OCI-LY7 (cell line): Measurements from ENCODE around the gene STBD1. TPM values are rescaled to one million over a fixed set of nuclear protein-coding genes. Genes with fewer than 3 reads are reported as not detected.

Experiments
- BruUV-seq: library from RNA; stranded (reverse); fragments of 400-500 nt; replicated peaks from 2 replicates; lab custom pipeline; 2021; lab: Mats Ljungman, UMichigan
- CTCF ChIA-PET: fragments of 300-600 bp; sonication (Branson Sonifier 250); formaldehyde crosslinking; loops from one replicate; lab custom pipeline; 2022; ENCODE audit warnings: antibody characterized with exemption; ENCODE audit not compliant: unreplicated experiment; lab: Charles Lee
- POLR2A ChIA-PET: fragments of 300-600 bp; sonication (Branson Sonifier 250); formaldehyde crosslinking; loops from one replicate; lab custom pipeline; 2022; ENCODE audit warnings: antibody characterized with exemption; lab: Charles Lee
- DNase-seq: peaks from one replicate; pipeline ENCODE4 v3.0.0-alpha.2; 2015; ENCODE audit warnings: low spot score
- H2AFZ ChIP-seq: fragments of 200-600 bp; sonication (generic), shearing (Covaris generic); 2 replicates; pipeline ENCODE4 v1.6.1; 2014; ENCODE audit warnings: mild to moderate bottlenecking, antibody characterized with exemption, low read length, moderate library complexity
- H3K27ac ChIP-seq: fragments of 200-600 bp; sonication (generic); 2 replicates; pipeline ENCODE4 v1.5.1; 2014; ENCODE audit warnings: mixed run types, low read depth, mild to moderate bottlenecking, moderate library complexity, low read length, inconsistent platforms; ENCODE audit not compliant: poor library complexity, severe bottlenecking
- H3K36me3 ChIP-seq: fragments of 200-600 bp; sonication (generic); 2 replicates; pipeline ENCODE4 v1.6.1; 2014; ENCODE audit warnings: mild to moderate bottlenecking, antibody characterized with exemption, low read length, moderate library complexity, mixed read lengths; ENCODE audit not compliant: insufficient read depth
- H3K4me1 ChIP-seq: fragments of 200-600 bp; sonication (generic); 2 replicates; pipeline ENCODE4 v1.5.1; 2014; ENCODE audit warnings: mild to moderate bottlenecking, low read length; ENCODE audit not compliant: insufficient read depth, poor library complexity, severe bottlenecking
- H3K4me2 ChIP-seq: fragments of 200-600 bp; sonication (generic); 2 replicates; pipeline ENCODE4 v1.6.1; 2014; ENCODE audit warnings: mild to moderate bottlenecking, low read length
- H3K4me3 ChIP-seq: fragments of 200-600 bp; sonication (generic); 2 replicates; pipeline ENCODE4 v1.5.1; 2014; ENCODE audit warnings: mild to moderate bottlenecking, low read depth, low read length; ENCODE audit not compliant: poor library complexity, severe bottlenecking
- H3K79me2 ChIP-seq: fragments of 200-600 bp; sonication (generic); 2 replicates; pipeline ENCODE4 v1.6.1; 2016; ENCODE audit warnings: low read depth, mild to moderate bottlenecking, low read length, moderate library complexity, mixed read lengths; ENCODE audit not compliant: insufficient read depth
- H3K9me2 ChIP-seq: fragments of 200-600 bp; sonication (generic); 2 replicates; pipeline ENCODE4 v1.6.1; 2016; ENCODE audit warnings: mild to moderate bottlenecking, low read length, mixed read lengths; ENCODE audit not compliant: insufficient read depth
- H3K9me3 ChIP-seq: fragments of 200-600 bp; sonication (generic); 2 replicates; pipeline ENCODE4 v1.6.1; 2014; ENCODE audit warnings: mild to moderate bottlenecking, mixed run types, low read length, mixed read lengths
- H4K20me1 ChIP-seq: fragments of 200-600 bp; sonication (generic); 2 replicates; pipeline ENCODE4 v1.6.1; 2014; ENCODE audit warnings: mild to moderate bottlenecking, antibody characterized with exemption, low read length, moderate library complexity, mixed read lengths; ENCODE audit not compliant: insufficient read depth
- EZH2phosphoT487 ChIP-seq: fragments of 200-600 bp; sonication (generic); IDR thresholded peaks from 2 replicates; pipeline ENCODE4 v1.6.1; 2018; ENCODE audit warnings: low read depth, borderline replicate concordance, mild to moderate bottlenecking, mixed run types, antibody characterized with exemption, low read length, moderate library complexity, mixed read lengths
- intact Hi-C: fragments of 100-400 bp; cut with micrococcal nuclease; formaldehyde crosslinking; loops from one replicate; pipeline ENCODE4 v1.10.0; 2022; ENCODE audit not compliant: unreplicated experiment
- total RNA-seq, 2 experiments: library from RNA; depleted of rRNA in 1 of 2; stranded (reverse); fragments of >200 nt in 1 of 2; shearing (Covaris generic) in 1 of 2; gene quantifications; 2 replicates each; pipeline ENCODE4 v1.2.3, GENCODE V29; 2014 to 2022
- TF ChIP-seq, protein P1 (sequence below): fragments of 200-600 bp; sonication (generic); conservative IDR thresholded peaks from 2 replicates; pipeline ENCODE4 v1.5.1; 2014; ENCODE audit warnings: mild to moderate bottlenecking, antibody characterized with exemption, low read length, moderate library complexity, mixed read lengths

Gene STBD1
- total RNA-seq, 2 experiments from 2014 or later: not detected

GRCh38 chr4:76334885-76335284, 28.4 kb downstream of the STBD1 start:
- DNase-seq: no peak
- no TSS peak for BruUV-seq
- intact Hi-C loops: no loop called here
- ChIA-PET POLR2A (interaction anchor here (1.0 kb wide), 1 partner anchor 16 kb away, joined by 3 read pairs; no protein-coding TSS in a partner anchor), CTCF (no interaction called here)
- no peak overlapping the region for H3K4me3 ChIP-seq
- H3K79me2 ChIP-seq: no peaks in the 10 kb centered on the region
- H3K9me3 ChIP-seq: no peaks in the 10 kb centered on the region
- TF ChIP-seq, protein P1, sequence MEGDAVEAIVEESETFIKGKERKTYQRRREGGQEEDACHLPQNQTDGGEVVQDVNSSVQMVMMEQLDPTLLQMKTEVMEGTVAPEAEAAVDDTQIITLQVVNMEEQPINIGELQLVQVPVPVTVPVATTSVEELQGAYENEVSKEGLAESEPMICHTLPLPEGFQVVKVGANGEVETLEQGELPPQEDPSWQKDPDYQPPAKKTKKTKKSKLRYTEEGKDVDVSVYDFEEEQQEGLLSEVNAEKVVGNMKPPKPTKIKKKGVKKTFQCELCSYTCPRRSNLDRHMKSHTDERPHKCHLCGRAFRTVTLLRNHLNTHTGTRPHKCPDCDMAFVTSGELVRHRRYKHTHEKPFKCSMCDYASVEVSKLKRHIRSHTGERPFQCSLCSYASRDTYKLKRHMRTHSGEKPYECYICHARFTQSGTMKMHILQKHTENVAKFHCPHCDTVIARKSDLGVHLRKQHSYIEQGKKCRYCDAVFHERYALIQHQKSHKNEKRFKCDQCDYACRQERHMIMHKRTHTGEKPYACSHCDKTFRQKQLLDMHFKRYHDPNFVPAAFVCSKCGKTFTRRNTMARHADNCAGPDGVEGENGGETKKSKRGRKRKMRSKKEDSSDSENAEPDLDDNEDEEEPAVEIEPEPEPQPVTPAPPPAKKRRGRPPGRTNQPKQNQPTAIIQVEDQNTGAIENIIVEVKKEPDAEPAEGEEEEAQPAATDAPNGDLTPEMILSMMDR: no peak
- no peak for TF ChIP-seq EZH2phosphoT487
- no peaks in the 10 kb centered on the region for H3K4me1 ChIP-seq
- no peak overlapping the region for H2AFZ ChIP-seq
- H4K20me1 ChIP-seq: no peaks in the 10 kb centered on the region
- no peak overlapping the region for H3K27ac ChIP-seq
- no peaks in the 10 kb centered on the region for H3K9me2 ChIP-seq
- H3K4me2 ChIP-seq: no peak overlapping the region
- H3K36me3 ChIP-seq: no peaks in the 10 kb centered on the region

- no TSS peak for BruUV-seq
- TF ChIP-seq EZH2phosphoT487: no peak
- TF ChIP-seq, protein P1: no peak
- Histone ChIP-seq H3K27ac (no peak overlapping the region), H3K4me3 (no peak overlapping the region), H3K36me3 (no peaks in the 10 kb centered on the region), H3K4me2 (no peak overlapping the region), H3K9me2 (no peaks in the 10 kb centered on the region), H3K9me3 (no peaks in the 10 kb centered on the region), H2AFZ (no peak overlapping the region), H3K79me2 (no peaks in the 10 kb centered on the region), H4K20me1 (no peaks in the 10 kb centered on the region), H3K4me1 (no peaks in the 10 kb centered on the region)
- POLR2A ChIA-PET: no interaction called here
- no peak for DNase-seq
- CTCF ChIA-PET: no interaction called here
- intact Hi-C loops: no loop called here
Observed at GRCh38 chr4:76339364-76339763, 32.8 kb downstream of the STBD1 start.

DNA sequence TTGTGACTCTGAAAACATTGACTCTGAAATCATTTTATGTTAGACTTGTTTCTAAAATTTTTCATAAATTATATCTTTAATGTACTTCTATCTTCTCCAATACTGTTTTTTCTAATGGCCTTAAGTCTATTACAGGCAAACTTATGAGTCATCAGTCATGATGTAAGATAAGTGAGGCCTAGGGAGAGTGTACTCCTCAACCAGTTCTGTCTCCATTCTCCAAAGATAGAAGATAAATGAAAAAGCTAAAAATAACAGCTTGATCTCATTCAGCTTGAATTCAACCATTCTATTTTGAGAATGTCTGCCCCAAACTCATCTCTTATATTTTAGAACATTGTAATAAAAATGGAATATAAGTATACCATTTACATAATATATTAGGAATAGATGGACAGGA, 34.5 kb downstream of the STBD1 start:
- Histone ChIP-seq H3K4me3 (no peak overlapping the region), H3K4me1 (no peaks in the 10 kb centered on the region), H3K9me2 (no peaks in the 10 kb centered on the region), H3K36me3 (no peaks in the 10 kb centered on the region), H3K4me2 (no peak overlapping the region), H3K9me3 (no peaks in the 10 kb centered on the region), H4K20me1 (no peaks in the 10 kb centered on the region), H3K79me2 (no peaks in the 10 kb centered on the region), H3K27ac (no peak overlapping the region), H2AFZ (no peak overlapping the region)
- DNase-seq: no peak
- intact Hi-C loops: no loop called here
- ChIA-PET POLR2A (interaction anchor here (1.6 kb wide), 1 partner anchor 16 kb away, joined by 7 read pairs; no protein-coding TSS in a partner anchor), CTCF (no interaction called here)
- no peak for TF ChIP-seq EZH2phosphoT487
- TF ChIP-seq, protein P1: no peak
- no TSS peak for BruUV-seq
